ENCODE data around the gene DIO3. TPM values are rescaled to one million over a fixed set of nuclear protein-coding genes. Genes with fewer than 3 reads are reported as not detected.

Gene DIO3
- total RNA-seq, 2 experiments from 2014 or later, result not detected

GRCh38 chr14:101512376-101512695, 49.0 kb upstream of the DIO3 start:
- no peak overlapping the region for H3K4me2 ChIP-seq (ENCODE audit: low read length)
- ChIA-PET POLR2A (no interaction called here), CTCF (ENCODE audit: unreplicated experiment) (interaction anchor here (0.6 kb wide), 1 partner anchor 36 kb away, joined by 4 read pairs; no protein-coding TSS in a partner anchor)
- H3K9me2 ChIP-seq (ENCODE audit: insufficient read depth, low read length), result no peaks in the 10 kb centered on the region
- no peaks in the 10 kb centered on the region for H3K79me2 ChIP-seq (ENCODE audit: insufficient read depth, low read depth, low read length)
- H3K27ac ChIP-seq (ENCODE audit: low read depth, low read length, poor library complexity, severe bottlenecking), result no peak overlapping the region
- intact Hi-C loops (cut with micrococcal nuclease; ENCODE audit: unreplicated experiment), result no loop called here
- BruUV-seq (replicated peaks), result no TSS peak
- no peak overlapping the region for H2AFZ ChIP-seq (ENCODE audit: low read length)
- 0 out of 2 replicates have a peak, but pooled peaks cover 6% of the 10 kb centered on the region for H3K9me3 ChIP-seq (ENCODE audit: low read length)
- no peak for TF ChIP-seq EZH2phosphoT487 (IDR thresholded peaks at IDR 0.05; ENCODE audit: borderline replicate concordance, low read depth, low read length)
- H3K4me3 ChIP-seq (ENCODE audit: low read depth, low read length, poor library complexity, severe bottlenecking), result no peak overlapping the region
- DNase-seq (ENCODE audit: low spot score), result no peak
- no peaks in the 10 kb centered on the region for H3K36me3 ChIP-seq (ENCODE audit: insufficient read depth, low read length)
- H4K20me1 ChIP-seq (ENCODE audit: insufficient read depth, low read length), result no peaks in the 10 kb centered on the region
- no peaks in the 10 kb centered on the region for H3K4me1 ChIP-seq (ENCODE audit: insufficient read depth, low read length, poor library complexity, severe bottlenecking)

DNA sequence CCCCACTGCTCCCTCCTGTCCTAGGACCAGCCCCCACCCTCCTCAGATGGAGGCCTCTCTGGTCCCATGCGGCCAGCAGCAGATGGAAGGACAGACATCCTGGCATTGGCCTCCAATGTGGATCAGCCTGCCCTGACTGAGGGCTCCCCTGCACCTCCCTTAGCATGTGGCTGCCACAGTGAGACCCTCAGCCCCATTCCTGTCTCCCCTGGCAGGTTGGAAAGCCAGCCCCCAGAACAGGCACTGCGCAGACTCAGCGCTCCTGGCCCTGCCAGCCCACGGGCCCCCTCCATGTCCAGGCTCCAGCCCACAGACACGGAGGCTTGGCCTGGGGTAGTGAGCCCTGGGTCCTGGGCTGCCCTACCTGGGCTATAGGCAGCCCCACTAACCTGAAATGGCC, 47.2 kb upstream of the DIO3 start:
- intact Hi-C loops (cut with micrococcal nuclease; ENCODE audit: unreplicated experiment), result no loop called here
- Histone ChIP-seq H3K9me2 (ENCODE audit: insufficient read depth, low read length) (no peaks in the 10 kb centered on the region), H3K4me1 (ENCODE audit: insufficient read depth, low read length, poor library complexity, severe bottlenecking) (no peaks in the 10 kb centered on the region), H3K27ac (ENCODE audit: low read depth, low read length, poor library complexity, severe bottlenecking) (no peak overlapping the region), H3K9me3 (ENCODE audit: low read length) (0 out of 2 replicates have a peak, but pooled peaks cover 6% of the 10 kb centered on the region), H3K36me3 (ENCODE audit: insufficient read depth, low read length) (no peaks in the 10 kb centered on the region), H2AFZ (ENCODE audit: low read length) (no peak overlapping the region), H3K4me2 (ENCODE audit: low read length) (no peak overlapping the region), H3K79me2 (ENCODE audit: insufficient read depth, low read depth, low read length) (no peaks in the 10 kb centered on the region), H4K20me1 (ENCODE audit: insufficient read depth, low read length) (no peaks in the 10 kb centered on the region), H3K4me3 (ENCODE audit: low read depth, low read length, poor library complexity, severe bottlenecking) (no peak overlapping the region)
- BruUV-seq (replicated peaks), result no TSS peak
- POLR2A ChIA-PET, result no interaction called here
- CTCF ChIA-PET (ENCODE audit: unreplicated experiment), result no interaction called here
- TF ChIP-seq, protein P1, sequence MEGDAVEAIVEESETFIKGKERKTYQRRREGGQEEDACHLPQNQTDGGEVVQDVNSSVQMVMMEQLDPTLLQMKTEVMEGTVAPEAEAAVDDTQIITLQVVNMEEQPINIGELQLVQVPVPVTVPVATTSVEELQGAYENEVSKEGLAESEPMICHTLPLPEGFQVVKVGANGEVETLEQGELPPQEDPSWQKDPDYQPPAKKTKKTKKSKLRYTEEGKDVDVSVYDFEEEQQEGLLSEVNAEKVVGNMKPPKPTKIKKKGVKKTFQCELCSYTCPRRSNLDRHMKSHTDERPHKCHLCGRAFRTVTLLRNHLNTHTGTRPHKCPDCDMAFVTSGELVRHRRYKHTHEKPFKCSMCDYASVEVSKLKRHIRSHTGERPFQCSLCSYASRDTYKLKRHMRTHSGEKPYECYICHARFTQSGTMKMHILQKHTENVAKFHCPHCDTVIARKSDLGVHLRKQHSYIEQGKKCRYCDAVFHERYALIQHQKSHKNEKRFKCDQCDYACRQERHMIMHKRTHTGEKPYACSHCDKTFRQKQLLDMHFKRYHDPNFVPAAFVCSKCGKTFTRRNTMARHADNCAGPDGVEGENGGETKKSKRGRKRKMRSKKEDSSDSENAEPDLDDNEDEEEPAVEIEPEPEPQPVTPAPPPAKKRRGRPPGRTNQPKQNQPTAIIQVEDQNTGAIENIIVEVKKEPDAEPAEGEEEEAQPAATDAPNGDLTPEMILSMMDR (conservative IDR thresholded peaks at IDR 0.05; ENCODE audit: low read length), result no peak
- DNase-seq (ENCODE audit: low spot score), result no peak

DNA sequence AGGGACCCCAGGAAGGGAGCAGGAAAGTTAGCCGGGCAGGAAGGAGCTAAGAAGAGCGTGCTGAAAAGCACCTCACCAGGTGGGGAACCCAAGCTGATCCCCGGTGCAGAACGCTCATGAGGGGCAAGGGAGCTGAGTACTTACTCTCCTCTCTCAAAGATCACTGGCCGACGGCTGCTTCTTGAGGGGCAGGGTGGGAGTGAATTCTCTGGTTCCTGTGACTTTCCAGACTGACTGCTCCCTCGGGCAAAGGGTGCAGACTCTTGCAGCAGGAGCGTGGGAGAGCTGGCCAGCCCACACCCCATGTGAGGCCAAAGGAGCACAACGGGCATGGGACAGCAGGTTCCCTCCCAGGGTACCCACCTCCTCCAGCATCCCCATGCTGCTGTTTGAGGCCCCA, 44.9 kb upstream of the DIO3 start:
- no peak overlapping the region for H3K27ac ChIP-seq (ENCODE audit: low read depth, low read length, poor library complexity, severe bottlenecking)
- H3K4me1 ChIP-seq (ENCODE audit: insufficient read depth, low read length, poor library complexity, severe bottlenecking), result no peaks in the 10 kb centered on the region
- no peaks in the 10 kb centered on the region for H3K79me2 ChIP-seq (ENCODE audit: insufficient read depth, low read depth, low read length)
- no peak overlapping the region for H2AFZ ChIP-seq (ENCODE audit: low read length)
- no peaks in the 10 kb centered on the region for H3K36me3 ChIP-seq (ENCODE audit: insufficient read depth, low read length)
- DNase-seq (ENCODE audit: low spot score), result no peak
- ChIA-PET POLR2A (no interaction called here), CTCF (ENCODE audit: unreplicated experiment) (no interaction called here)
- H3K9me2 ChIP-seq (ENCODE audit: insufficient read depth, low read length), result no peaks in the 10 kb centered on the region
- H4K20me1 ChIP-seq (ENCODE audit: insufficient read depth, low read length), result no peaks in the 10 kb centered on the region
- TF ChIP-seq, protein P1 (conservative IDR thresholded peaks at IDR 0.05; ENCODE audit: low read length), result no peak
- BruUV-seq (replicated peaks), result no TSS peak
- intact Hi-C loops (cut with micrococcal nuclease; ENCODE audit: unreplicated experiment), result no loop called here
- 0 out of 2 replicates have a peak, but pooled peaks cover 6% of the 10 kb centered on the region for H3K9me3 ChIP-seq (ENCODE audit: low read length)
- no peak overlapping the region for H3K4me3 ChIP-seq (ENCODE audit: low read depth, low read length, poor library complexity, severe bottlenecking)
- no peak overlapping the region for H3K4me2 ChIP-seq (ENCODE audit: low read length)
